HCT116 (cell line): ENCODE data around the gene XPC. TPM values are rescaled to one million over a fixed set of nuclear protein-coding genes. Genes with fewer than 3 reads are reported as not detected.

ENCODE experiments used
- ATAC-seq: fragments of 200-7000 bp; cut with Tn5 transposase; 2 replicates; pipeline ENCODE4 v1.9.1; 2020; ENCODE audit warnings: mild to moderate bottlenecking, moderate library complexity
- BruUV-seq: library from RNA; stranded (reverse); fragments of 400-500 nt; replicated peaks from 2 replicates; lab custom pipeline; 2021; lab: Mats Ljungman, UMichigan
- CTCF ChIA-PET: fragments of 300-600 bp; sonication (Branson Sonifier 250); formaldehyde crosslinking; loops from one replicate; lab custom pipeline; 2021; ENCODE audit warnings: antibody characterized with exemption; lab: Charles Lee
- POLR2A ChIA-PET: fragments of 300-600, 350-600 bp; sonication (Branson Sonifier 250); formaldehyde crosslinking; loops from one replicate; lab custom pipeline; 2021; ENCODE audit warnings: antibody characterized with exemption; lab: Charles Lee
- RAD21 ChIA-PET, 2 experiments: fragments of 300-600 bp; sonication (Branson Sonifier 250); formaldehyde crosslinking; loops; one replicate each; lab custom pipeline; 2023; ENCODE audit warnings: low total read pairs in 2 of 2; ENCODE audit not compliant: uncharacterized antibody in 2 of 2, unreplicated experiment in 2 of 2, low non-redundant PET in 1 of 2; lab: Charles Lee
- DNase-seq: peaks from one replicate; pipeline ENCODE4 v3.0.0-alpha.2; 2010; ENCODE audit warnings: low read depth, low spot score
- H2AFZ ChIP-seq: fragments of 200-600 bp; shearing (Covaris generic), sonication (generic); 2 replicates; pipeline ENCODE4 v1.6.1; 2017; ENCODE audit warnings: low read depth, mixed run types, mixed read lengths, antibody characterized with exemption, low read length; ENCODE audit not compliant: poor library complexity, severe bottlenecking
- H3K27ac ChIP-seq: 2 replicates; pipeline ENCODE4 v1.5.1; 2012; ENCODE audit warnings: low read depth, low read length
- H3K27me3 ChIP-seq: fragments of 200-600 bp; sonication (generic); 2 replicates; pipeline ENCODE4 v1.6.1; 2016; ENCODE audit warnings: mixed run types, low read length, mixed read lengths; ENCODE audit not compliant: insufficient read depth
- H3K36me3 ChIP-seq, 2 experiments: fragments of 200-500 bp in 1 of 2; fragments of 200-600 bp in 1 of 2; sonication (Bioruptor generic) in 1 of 2; sonication (generic) in 1 of 2; 2 replicates each; pipeline versions ENCODE4 v1.5.1 to v1.6.1; 2014 to 2016; ENCODE audit warnings: low read length in 2 of 2, inconsistent platforms in 1 of 2, mixed read lengths in 1 of 2, mixed run types in 1 of 2; ENCODE audit not compliant: insufficient read depth in 2 of 2, control insufficient read depth in 1 of 2
- H3K4me1 ChIP-seq, 2 experiments: fragments of 200-600 bp in 1 of 2; sonication (generic) in 1 of 2; 2 replicates each; pipeline versions ENCODE4 v1.5.1 to v1.6.1; 2012 to 2017; ENCODE audit warnings: low read length in 2 of 2, inconsistent platforms in 1 of 2, mild to moderate bottlenecking in 1 of 2, mixed read lengths in 1 of 2, mixed run types in 1 of 2, moderate library complexity in 1 of 2; ENCODE audit not compliant: insufficient read depth in 2 of 2, control insufficient read depth in 1 of 2
- H3K4me2 ChIP-seq: fragments of 200-600 bp; sonication (generic); 2 replicates; pipeline ENCODE4 v1.6.1; 2017; ENCODE audit warnings: mixed run types, low read length, mixed read lengths
- H3K4me3 ChIP-seq, 2 experiments: fragments of 200-600 bp in 1 of 2; sonication (generic) in 1 of 2; replicated peaks in 1 of 2; 2 replicates each; pipeline ENCODE4 v1.5.1; 2011 to 2016; ENCODE audit warnings: low read length in 2 of 2, control low read depth in 1 of 2, low read depth in 1 of 2, mild to moderate bottlenecking in 1 of 2, mixed read lengths in 1 of 2, mixed run types in 1 of 2
- H3K79me2 ChIP-seq: fragments of 200-600 bp; sonication (generic); 2 replicates; pipeline ENCODE4 v1.6.1; 2017; ENCODE audit warnings: mild to moderate bottlenecking, mixed run types, low read length, moderate library complexity, mixed read lengths; ENCODE audit not compliant: insufficient read depth
- H3K9ac ChIP-seq: fragments of 200-600 bp; sonication (generic); 2 replicates; pipeline ENCODE4 v1.6.1; 2016; ENCODE audit warnings: low read length, mixed read lengths
- H3K9me2 ChIP-seq: fragments of 200-600 bp; sonication (generic), shearing (Covaris generic); 2 replicates; pipeline ENCODE4 v1.6.1; 2017; ENCODE audit warnings: mixed run types, mild to moderate bottlenecking, moderate library complexity; ENCODE audit not compliant: insufficient read depth
- H3K9me3 ChIP-seq, 2 experiments: fragments of 200-500 bp in 1 of 2; fragments of 200-600 bp in 1 of 2; sonication (Bioruptor generic) in 1 of 2; sonication (generic) in 1 of 2; 2 replicates each; pipeline ENCODE4 v1.6.1; 2014 to 2017; ENCODE audit warnings: low read length in 2 of 2, mixed read lengths in 2 of 2, inconsistent platforms in 1 of 2, low read depth in 1 of 2, mild to moderate bottlenecking in 1 of 2, mixed run types in 1 of 2, moderate library complexity in 1 of 2; ENCODE audit not compliant: control insufficient read depth in 1 of 2, insufficient read depth in 1 of 2
- H4K20me1 ChIP-seq: fragments of 200-600 bp; sonication (generic), shearing (Covaris generic); 2 replicates; pipeline ENCODE4 v1.6.1; 2017; ENCODE audit warnings: mixed run types, mild to moderate bottlenecking, moderate library complexity; ENCODE audit not compliant: insufficient read depth
- CEBPB ChIP-seq: IDR thresholded peaks from 2 replicates; pipeline ENCODE4 v1.6.1; 2012; ENCODE audit warnings: low read depth
- CTCF ChIP-seq, 3 experiments: fragments of 200-600 bp in 1 of 3; sonication (generic) in 1 of 3; IDR thresholded peaks in 2 of 3; conservative IDR thresholded peaks in 1 of 3; 2 replicates each; pipeline ENCODE4 v1.5.1; 2012 to 2017; ENCODE audit warnings: low read depth in 2 of 3, low read length in 2 of 3, antibody characterized with exemption in 1 of 3, borderline replicate concordance in 1 of 3, control low read depth in 1 of 3, mild to moderate bottlenecking in 1 of 3, mixed read lengths in 1 of 3, mixed run types in 1 of 3, moderate library complexity in 1 of 3; ENCODE audit not compliant: insufficient read depth in 1 of 3
- EGR1 ChIP-seq: IDR thresholded peaks from 2 replicates; pipeline ENCODE4 v1.6.1; 2012; ENCODE audit warnings: low read depth
- REST ChIP-seq: IDR thresholded peaks from 2 replicates; pipeline ENCODE4 v1.6.1; 2012; ENCODE audit warnings: low read depth
- TCF7L2 ChIP-seq: IDR thresholded peaks from 2 replicates; pipeline ENCODE4 v1.7.0; 2011; ENCODE audit warnings: borderline replicate concordance, inconsistent platforms; ENCODE audit not compliant: insufficient read depth, insufficient read length; ENCODE audit errors: extremely low read depth
- ZFX ChIP-seq: fragments of 450-650 bp; IDR thresholded peaks from 2 replicates; pipeline ENCODE4 v1.6.1; 2017
- intact Hi-C: fragments of 100-400 bp; cut with micrococcal nuclease; formaldehyde crosslinking; loops from 2 replicates; pipeline ENCODE4 v1.10.0; 2022
- total RNA-seq: library from RNA; stranded (reverse); gene quantifications from one replicate; pipeline ENCODE4 v1.2.1, GENCODE V29; 2021; ENCODE audit not compliant: unreplicated experiment

Gene XPC
- total RNA-seq, 1 experiment from 2014 or later, result 29.5 TPM

GRCh38 chr3:14157951-14158350 is 20.4 kb downstream of the XPC start (continued):
- no peak for TF ChIP-seq REST

- RAD21 ChIA-PET, result no interaction called here
- no TSS peak for BruUV-seq
- Histone ChIP-seq H3K36me3 (peaks cover 32 to 48% of the 10 kb centered on the region in 2 experiments), H4K20me1 (no peaks in the 10 kb centered on the region), H3K4me1 (no peaks in the 10 kb centered on the region), H3K4me2 (no peak overlapping the region), H3K9me2 (no peaks in the 10 kb centered on the region), H2AFZ (no peak overlapping the region), H3K79me2 (no peaks in the 10 kb centered on the region), H3K4me3 (no peak overlapping the region), H3K27me3 (no peaks in the 10 kb centered on the region), H3K9me3 (peaks cover 7 to 8% of the 10 kb centered on the region in 2 experiments; a peak in 2 of 4 replicates), H3K9ac (no peak overlapping the region), H3K27ac (no peak overlapping the region)
- no peak for DNase-seq
- intact Hi-C loops, result no loop called here
- TF ChIP-seq TCF7L2 (no peak), CTCF (IDR thresholded peaks at IDR 0.05 in 2 of 3, conservative IDR thresholded peaks at IDR 0.05 in 1 of 3; ENCODE audit: borderline replicate concordance in 1 of 3, insufficient read depth in 1 of 3, low read depth in 2 of 3, low read length in 2 of 3) (no peak), REST (no peak), CEBPB (no peak), ZFX (no peak), EGR1 (no peak)
- CTCF ChIA-PET, result no interaction called here
- POLR2A ChIA-PET, result no interaction called here
- no peak for ATAC-seq
Measured at GRCh38 chr3:14156843-14157561, 21.4 kb downstream of the XPC start.
